Islet of Langerhans (tissue), 1 donor: Measurements from ENCODE around the gene ISLR.

Source experiments
- FAIRE-seq: peaks from one replicate; lab custom pipeline; 2011; peaks lifted over from hg19 to GRCh38; lab: Jason Lieb, UNC

Gene ISLR

GRCh38 chr15:74171965-74172541, 1.5 kb upstream of the ISLR start:
- FAIRE-seq: no peak

- FAIRE-seq: no peak
Observed at GRCh38 chr15:74172701-74173379, 670 bp upstream of the ISLR start.

- no peak for FAIRE-seq
Observed at GRCh38 chr15:74174219-74174957, 878 bp downstream of the ISLR start.

- FAIRE-seq: no peak
Observed at GRCh38 chr15:74174958-74175253, 1.4 kb downstream of the ISLR start.

GRCh38 chr15:74175271-74176191, 2.0 kb downstream of the ISLR start:
- FAIRE-seq: no peak

- no peak for FAIRE-seq
Observed at GRCh38 chr15:74176262-74177214, 3.0 kb downstream of the ISLR start.

GRCh38 chr15:74178326-74179100, 5.0 kb downstream of the ISLR start:
- FAIRE-seq: no peak

- FAIRE-seq: no peak
Observed at GRCh38 chr15:74179101-74179841, 5.8 kb downstream of the ISLR start.

- no peak for FAIRE-seq
Observed at GRCh38 chr15:74179983-74180880, 6.7 kb downstream of the ISLR start.

GRCh38 chr15:74180881-74181602, 7.5 kb downstream of the ISLR start:
- FAIRE-seq: no peak

GRCh38 chr15:74182131-74182530, 8.6 kb downstream of the ISLR start:
- FAIRE-seq: no peak

- no peak for FAIRE-seq
Observed at GRCh38 chr15:74184582-74185091, 11.1 kb downstream of the ISLR start.

GRCh38 chr15:74185710-74186348, 12.3 kb downstream of the ISLR start:
- FAIRE-seq: no peak

- FAIRE-seq: no peak
Observed at GRCh38 chr15:74188216-74188615, 14.7 kb downstream of the ISLR start.

- FAIRE-seq: no peak
Observed at GRCh38 chr15:74191798-74192197, 18.3 kb downstream of the ISLR start.

- no peak for FAIRE-seq
Observed at GRCh38 chr15:74192751-74193150, 19.2 kb downstream of the ISLR start.

GRCh38 chr15:74193299-74193718, 19.8 kb downstream of the ISLR start:
- no peak for FAIRE-seq
